HT1080 (cell line): ENCODE measurements around the gene DLX2. TPM values are rescaled to one million over a fixed set of nuclear protein-coding genes. Genes with fewer than 3 reads are reported as not detected.

Source experiments
- DNase-seq: peaks from one replicate; pipeline ENCODE4 v3.0.0-alpha.2; 2015; ENCODE audit warnings: low read depth
- total RNA-seq: library from RNA; depleted of rRNA; stranded (reverse); fragments of >200 nt; shearing (Covaris generic); gene quantifications from 2 replicates; pipeline ENCODE4 v1.2.3, GENCODE V29; 2014; rRNA removed

The DLX2 gene
- total RNA-seq, 1 experiment from 2014 or later, result 1.1 TPM

DNA sequence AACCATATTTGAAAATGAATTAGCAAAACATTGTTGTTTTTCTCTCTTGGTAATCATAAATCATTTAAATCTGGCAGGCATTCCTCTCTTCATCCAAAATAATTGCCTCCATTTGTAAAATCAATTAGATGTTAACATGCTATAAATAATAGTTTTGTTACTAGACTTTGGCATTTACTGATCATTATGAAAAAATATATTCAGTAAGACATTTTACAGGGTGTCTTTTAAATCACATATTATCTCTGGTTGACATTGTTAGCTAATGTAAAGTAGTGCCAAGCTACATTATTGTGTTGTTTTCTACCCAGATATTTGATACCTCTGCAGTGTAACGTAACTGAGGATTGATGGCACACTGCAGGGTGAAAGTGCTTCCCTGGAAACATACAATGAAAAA, 49.2 kb downstream of the DLX2 start:
- no peak for DNase-seq

DNA sequence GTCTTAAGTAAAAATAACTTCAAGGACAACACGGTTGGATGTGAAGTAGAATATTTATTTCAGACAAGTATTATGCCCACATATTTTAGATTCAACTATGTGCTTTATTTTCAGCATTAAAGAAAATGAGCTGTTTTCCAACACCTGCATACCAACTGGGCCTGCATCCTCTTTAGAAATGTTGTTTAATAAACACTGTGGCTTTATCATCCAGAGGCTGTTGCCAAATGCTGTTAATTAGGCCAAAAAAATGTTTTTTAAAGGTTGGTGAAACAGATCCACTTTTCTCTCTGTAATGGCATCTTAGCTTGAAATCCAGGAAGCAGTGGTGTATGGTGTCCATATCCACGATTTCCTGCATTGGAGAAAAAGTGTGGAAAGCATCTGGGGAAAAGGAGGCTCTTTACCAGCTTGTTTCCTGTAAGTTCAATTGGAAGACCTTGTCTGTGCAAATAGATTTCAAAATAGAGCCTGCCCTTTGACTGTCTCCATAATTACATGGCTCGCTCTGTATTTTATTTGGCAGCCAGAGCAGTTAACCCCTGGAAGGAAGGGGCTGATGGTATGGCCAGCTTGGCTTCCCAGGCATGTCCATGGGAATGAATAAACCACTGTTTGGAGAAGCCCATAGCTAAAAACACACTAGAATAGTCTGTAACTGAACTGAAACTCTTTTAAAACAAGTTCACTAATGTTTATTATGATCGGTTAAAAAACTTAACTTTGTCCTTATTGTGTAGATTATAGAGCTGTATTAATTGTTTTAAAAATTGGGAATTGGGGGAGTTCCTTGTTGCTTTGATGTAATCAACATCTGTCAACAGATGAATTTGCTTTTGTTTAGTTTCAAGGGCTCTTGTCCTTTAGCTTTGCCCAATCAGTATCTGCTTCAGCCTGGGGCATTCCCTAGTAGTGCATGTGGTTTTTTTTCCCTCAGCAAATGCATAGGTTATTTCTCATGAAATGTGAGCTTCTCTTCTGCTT, 50.4 kb downstream of the DLX2 start:
- DNase-seq, result peak; percentile 9

DNA sequence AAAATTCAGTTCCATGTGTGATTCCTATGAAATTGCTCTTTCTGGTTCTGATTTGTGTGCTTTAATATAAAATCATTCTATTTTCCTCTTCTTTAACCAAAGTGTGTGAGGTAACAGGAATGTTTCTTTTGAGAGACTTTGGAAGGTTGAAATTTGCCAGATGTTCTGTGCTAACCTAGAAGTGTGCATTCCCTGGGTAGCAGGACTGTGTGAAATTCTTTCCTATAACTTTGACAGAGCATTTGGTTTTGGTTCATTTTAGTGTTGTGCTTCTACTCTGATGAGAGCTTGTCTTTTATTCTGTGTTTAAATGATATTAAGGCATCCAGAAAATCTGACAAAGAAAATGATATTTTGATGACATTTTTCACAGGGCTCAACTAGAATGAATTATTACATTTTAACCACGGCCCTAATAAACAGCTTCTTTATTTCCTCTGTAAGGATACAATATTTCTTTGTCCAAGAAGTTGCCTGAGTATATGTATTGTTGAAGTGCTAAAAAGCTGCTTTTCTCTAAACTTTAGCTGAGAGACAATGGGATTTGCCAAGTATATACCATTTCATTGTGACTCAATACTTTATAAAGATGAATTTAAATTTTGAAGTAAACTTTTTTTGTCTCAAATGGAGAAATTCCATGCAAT, 52.1 kb downstream of the DLX2 start:
- no peak for DNase-seq

DNA sequence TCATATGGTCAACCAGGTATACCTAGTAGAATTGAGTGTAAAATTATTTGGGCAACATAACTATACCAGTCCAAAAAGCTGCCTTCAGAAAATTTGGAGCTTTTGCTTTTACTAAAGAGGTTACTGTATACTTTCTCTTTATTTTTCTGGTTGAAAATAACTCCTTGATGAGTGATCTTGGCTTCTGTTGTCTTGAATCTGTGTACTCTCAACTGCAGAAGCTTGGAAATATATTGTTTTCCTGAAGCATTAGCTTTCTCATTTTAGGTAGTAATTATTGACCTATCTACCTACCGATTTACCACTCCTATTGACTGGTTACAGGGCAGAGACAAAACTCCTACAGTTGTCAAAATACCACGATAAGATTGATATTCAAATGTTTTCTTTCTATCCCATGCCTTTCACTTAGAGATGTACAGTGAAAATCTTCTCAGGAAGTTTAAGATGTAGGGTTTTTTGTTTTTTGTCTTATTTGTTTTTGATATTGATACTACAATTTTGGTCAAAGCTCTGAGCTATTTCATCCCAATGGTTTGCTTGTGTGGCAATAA, 53.1 kb downstream of the DLX2 start:
- DNase-seq, result no peak

Other genes with a start within 250 kb of the DLX2 start
- gene SLC25A12, start 208.7 kb downstream of the DLX2 start, total RNA-seq, result 22.7 and 26.9 TPM in 2 replicates
- gene HAT1, start 180.4 kb downstream of the DLX2 start, total RNA-seq, result 76.0 and 85.5 TPM in 2 replicates
- gene METAP1D, start 102.9 kb downstream of the DLX2 start, total RNA-seq, result 9.5 and 10.7 TPM in 2 replicates
- 5.8 and 9.7 TPM in 2 replicates for gene DLX1, start 17.4 kb downstream of the DLX2 start, total RNA-seq